ENCODE measurements around the gene ZNF195. TPM values are rescaled to one million over a fixed set of nuclear protein-coding genes. Genes with fewer than 3 reads are reported as not detected.

ZNF195 gene
- total RNA-seq, 1 donor: 18.1 TPM

DNA sequence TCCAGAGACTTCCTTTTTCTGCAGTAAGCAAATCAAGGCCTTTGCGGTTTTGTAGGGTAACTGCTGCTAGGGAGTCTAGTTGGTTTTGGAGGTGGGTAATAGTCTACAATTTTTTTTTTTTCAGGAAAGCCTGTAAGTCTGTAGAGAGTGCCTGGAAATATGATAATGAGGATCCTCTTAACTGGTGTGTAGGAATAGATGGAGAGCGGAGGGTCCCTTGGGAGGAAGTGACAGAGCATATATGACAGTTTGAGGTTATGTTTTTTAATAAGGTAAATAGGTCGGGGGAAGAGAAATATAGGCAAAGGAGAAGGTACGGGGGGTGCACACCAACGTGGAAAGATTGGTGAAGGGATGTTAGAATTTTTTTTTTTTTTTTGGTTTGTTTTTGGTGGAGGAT, 25.9 kb downstream of the ZNF195 start:
- DNase-seq (ENCODE audit: low read depth): no peak
- TF ChIP-seq, protein P1, sequence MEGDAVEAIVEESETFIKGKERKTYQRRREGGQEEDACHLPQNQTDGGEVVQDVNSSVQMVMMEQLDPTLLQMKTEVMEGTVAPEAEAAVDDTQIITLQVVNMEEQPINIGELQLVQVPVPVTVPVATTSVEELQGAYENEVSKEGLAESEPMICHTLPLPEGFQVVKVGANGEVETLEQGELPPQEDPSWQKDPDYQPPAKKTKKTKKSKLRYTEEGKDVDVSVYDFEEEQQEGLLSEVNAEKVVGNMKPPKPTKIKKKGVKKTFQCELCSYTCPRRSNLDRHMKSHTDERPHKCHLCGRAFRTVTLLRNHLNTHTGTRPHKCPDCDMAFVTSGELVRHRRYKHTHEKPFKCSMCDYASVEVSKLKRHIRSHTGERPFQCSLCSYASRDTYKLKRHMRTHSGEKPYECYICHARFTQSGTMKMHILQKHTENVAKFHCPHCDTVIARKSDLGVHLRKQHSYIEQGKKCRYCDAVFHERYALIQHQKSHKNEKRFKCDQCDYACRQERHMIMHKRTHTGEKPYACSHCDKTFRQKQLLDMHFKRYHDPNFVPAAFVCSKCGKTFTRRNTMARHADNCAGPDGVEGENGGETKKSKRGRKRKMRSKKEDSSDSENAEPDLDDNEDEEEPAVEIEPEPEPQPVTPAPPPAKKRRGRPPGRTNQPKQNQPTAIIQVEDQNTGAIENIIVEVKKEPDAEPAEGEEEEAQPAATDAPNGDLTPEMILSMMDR (IDR thresholded peaks at IDR 0.05; ENCODE audit: insufficient read depth, low read length): no peak
- no peak overlapping the region for H3K4me3 ChIP-seq (ENCODE audit: low read depth, low read length)

DNA sequence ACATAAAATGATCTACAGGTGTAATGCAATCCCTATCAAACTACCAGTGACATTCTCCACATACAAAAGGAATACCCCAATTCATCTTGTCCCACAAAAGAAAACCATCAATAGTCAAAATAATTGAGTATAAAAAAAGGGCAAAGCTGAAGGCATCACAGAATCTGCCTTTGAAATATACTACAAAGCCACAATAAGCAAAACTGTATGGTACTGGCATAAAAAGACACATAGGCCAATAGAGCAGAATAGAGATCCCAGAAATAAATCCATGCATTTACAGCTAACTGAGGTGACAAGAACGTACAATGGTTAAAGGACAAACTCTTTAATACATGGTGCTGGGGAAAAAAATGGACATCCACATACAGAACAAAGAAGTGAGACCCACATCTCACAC, 31.8 kb downstream of the ZNF195 start:
- TF ChIP-seq, protein P1 (IDR thresholded peaks at IDR 0.05; ENCODE audit: insufficient read depth, low read length): no peak
- no peak for DNase-seq (ENCODE audit: low read depth)
- no peak overlapping the region for H3K4me3 ChIP-seq (ENCODE audit: low read depth, low read length)

DNA sequence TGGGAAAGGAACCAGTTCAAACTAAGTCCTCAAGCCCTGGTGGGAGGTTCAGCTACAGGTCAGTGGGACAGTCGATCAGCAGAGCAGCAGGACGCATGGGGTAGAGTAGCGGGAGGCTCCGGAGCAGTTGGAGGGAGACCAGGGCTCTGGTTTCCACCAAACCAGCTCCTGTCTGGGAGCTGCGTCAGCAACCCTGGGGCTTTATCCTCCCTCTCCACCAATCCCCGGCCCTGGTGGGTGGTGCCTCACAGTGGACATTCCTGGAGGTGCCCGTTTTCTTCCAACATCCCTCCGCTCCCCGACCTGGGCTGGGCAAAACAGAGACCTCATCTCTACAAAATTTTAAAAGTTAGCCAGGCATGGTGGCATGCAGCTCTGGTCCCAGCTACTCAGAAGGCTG, 32.4 kb downstream of the ZNF195 start:
- DNase-seq (ENCODE audit: low read depth): no peak
- no peak overlapping the region for H3K4me3 ChIP-seq (ENCODE audit: low read depth, low read length)
- TF ChIP-seq, protein P1 (IDR thresholded peaks at IDR 0.05; ENCODE audit: insufficient read depth, low read length): no peak

DNA sequence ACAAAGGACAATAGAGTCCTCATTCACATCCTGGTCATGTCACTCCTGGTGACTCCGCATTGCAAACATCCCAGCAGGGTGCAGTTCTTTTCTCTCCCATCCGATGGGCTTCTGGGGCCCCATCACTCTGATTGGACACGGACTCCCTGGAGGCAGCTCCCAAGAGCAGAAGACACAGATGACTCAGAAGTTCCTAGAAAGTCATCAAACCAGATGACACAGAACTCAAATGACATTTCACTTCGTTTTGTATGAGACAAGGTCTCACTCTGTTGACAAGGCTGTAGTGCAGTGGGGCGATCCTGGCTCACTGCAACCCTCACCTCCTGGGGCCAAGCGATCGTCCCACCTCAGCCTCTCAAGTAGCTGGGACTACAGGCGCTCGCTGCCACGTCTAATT, 33.2 kb downstream of the ZNF195 start:
- no peak overlapping the region for H3K4me3 ChIP-seq (ENCODE audit: low read depth, low read length)
- TF ChIP-seq, protein P1 (IDR thresholded peaks at IDR 0.05; ENCODE audit: insufficient read depth, low read length): no peak
- DNase-seq (ENCODE audit: low read depth): no peak

DNA sequence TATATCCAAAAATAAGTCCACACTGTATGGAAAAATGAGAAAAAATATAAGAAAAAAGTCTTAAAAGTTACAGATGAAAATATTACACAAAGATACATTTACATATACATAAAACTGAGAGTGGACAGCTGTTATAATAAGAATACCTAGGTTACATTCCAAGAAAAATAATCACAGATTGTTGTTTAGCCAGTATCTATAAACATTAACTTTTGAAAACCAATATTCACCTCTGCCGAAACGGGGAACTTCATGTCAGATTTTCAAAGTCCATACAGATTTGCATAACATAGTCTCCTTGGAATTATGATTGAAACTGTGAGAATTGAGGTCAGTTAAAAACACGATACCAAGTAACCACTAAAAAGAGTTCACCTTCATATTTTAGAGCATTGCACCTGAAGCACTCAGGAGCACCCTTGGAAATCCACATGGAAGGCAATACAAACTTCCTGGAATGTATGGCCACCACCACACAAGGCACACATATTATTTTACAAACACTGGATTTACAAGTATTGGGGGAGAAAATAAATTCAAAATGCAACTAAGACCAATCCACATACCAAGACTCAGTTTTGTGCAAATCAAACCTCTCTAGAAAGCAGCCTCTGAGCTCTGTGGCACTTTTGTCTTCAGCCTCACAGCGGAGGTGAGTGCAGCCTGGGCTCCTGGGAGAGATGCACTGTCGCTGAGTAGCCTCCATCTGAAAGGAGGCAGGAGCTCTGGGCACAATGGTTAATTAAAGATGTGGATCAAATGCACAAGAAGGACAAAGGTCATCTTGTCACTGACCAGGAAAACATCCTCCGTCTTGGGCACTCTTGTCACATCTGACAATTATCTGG, 34.4 kb downstream of the ZNF195 start:
- H3K4me3 ChIP-seq (ENCODE audit: low read depth, low read length): no peak overlapping the region
- TF ChIP-seq, protein P1 (IDR thresholded peaks at IDR 0.05; ENCODE audit: insufficient read depth, low read length): no peak
- no peak for DNase-seq (ENCODE audit: low read depth)

DNA sequence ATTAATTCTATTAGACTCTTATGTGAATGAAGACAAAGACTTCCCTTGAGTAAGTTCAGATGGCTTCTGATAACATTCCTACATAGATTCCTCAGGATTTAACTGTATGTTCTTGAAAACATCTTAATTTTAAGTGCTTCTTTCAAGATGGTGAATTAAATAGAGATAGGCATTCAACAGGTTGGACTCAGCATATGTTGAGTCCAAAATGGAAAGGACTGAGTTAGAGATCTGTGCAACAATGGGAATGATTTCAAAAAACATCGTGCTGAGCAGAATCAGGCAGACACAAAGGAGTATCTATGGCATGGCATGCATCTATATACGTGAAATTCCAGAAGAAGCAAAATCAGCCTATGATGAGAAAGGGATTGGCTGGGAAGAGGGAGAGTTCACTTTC, 36.2 kb downstream of the ZNF195 start:
- TF ChIP-seq, protein P1 (IDR thresholded peaks at IDR 0.05; ENCODE audit: insufficient read depth, low read length): no peak
- no peak for DNase-seq (ENCODE audit: low read depth)
- H3K4me3 ChIP-seq (ENCODE audit: low read depth, low read length): no peak overlapping the region
